ENCODE measurements around the gene SORCS2.

Gene SORCS2

GRCh38 chr4:7365462-7366179 is 173.3 kb downstream of the SORCS2 start:
- in situ Hi-C loops (cut with MboI; ENCODE audit: low sequenced_read_pairs) = no loop called here

DNA sequence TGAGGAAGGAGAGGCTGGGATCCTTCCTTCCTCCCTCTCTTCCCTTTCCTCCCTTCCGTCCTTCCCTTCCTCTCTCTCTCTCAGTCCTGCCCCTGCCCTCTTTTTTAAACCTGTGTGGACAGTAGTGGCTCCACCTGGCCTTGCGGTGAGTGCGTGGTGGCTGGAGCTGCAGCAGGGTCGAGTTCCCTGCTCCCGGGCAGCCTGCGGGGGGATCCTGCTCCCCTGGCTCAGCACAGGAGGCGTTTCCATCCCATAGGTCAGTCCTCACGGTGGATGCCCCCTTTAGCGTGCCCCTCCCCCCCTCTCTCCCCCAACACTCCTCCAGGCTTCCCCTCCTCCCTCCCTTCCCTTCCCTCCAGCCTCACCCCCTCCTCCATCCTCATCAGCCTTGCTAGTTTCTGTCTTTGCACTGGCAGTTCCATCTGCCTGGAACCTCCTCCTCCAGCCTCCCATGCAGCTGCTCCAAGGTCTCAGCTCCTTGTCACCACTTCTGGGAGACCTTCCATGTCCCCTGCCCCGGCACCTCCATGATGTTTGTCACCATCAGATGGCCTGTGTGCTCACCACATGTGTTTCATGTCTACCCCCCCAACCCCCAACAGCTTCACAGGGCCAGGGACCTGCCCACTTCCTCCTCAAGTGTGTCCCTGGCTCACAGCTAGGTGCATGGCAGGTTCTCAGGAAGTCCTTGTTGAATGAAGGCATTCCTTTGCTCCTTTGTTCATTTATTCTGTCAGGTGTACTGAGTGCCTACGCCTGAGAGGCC is 174.0 kb downstream of the SORCS2 start:
- in situ Hi-C loops (cut with MboI; ENCODE audit: low sequenced_read_pairs) = no loop called here

DNA sequence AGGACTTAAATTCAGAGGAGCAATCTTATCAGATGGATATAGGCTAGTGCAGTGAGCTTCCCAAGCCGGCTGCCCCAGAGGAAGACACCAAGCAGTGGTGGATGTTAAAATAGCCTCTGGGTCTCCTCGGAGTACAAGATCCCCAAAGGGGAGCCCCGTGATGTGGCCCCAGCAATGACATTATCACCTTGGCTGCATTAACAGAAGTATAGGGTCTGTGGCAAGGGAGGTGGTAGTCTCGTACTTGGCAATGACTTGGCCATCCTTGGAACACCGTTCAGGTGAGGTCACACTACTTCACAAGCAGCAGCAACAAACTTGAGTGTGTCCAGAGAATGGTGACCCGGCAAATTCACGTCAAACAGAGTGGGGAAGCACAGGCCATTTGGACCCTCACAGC is 174.6 kb downstream of the SORCS2 start:
- in situ Hi-C loops (cut with MboI; ENCODE audit: low sequenced_read_pairs) = no loop called here

- in situ Hi-C loops (cut with MboI; ENCODE audit: low sequenced_read_pairs) = no loop called here
These were observed 175.1 kb downstream of the SORCS2 start for GRCh38 chr4:7367406-7367805.

GRCh38 chr4:7367864-7368277 is 175.5 kb downstream of the SORCS2 start:
- in situ Hi-C loops (cut with MboI; ENCODE audit: low sequenced_read_pairs) = no loop called here

DNA sequence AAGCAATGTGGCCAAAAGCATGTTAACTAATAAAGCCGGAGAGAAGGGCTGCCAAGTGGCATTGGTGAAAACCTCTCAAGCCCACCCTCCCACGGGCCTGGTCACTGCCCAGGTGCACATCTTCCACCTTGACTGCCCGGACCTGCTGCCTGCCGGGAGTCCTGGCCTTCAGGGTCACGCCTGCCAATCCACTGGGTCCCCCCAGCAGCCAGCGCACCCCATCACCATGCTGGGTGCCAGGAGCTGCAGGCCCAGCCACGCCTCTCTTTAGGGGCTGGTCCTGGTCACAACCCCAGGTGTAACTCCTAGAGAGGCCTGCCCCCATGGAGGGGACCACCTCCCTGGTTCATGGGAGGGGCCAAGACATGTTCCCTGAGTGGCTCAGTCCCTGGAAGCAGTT is 176.0 kb downstream of the SORCS2 start:
- in situ Hi-C loops (cut with MboI; ENCODE audit: low sequenced_read_pairs) = no loop called here

DNA sequence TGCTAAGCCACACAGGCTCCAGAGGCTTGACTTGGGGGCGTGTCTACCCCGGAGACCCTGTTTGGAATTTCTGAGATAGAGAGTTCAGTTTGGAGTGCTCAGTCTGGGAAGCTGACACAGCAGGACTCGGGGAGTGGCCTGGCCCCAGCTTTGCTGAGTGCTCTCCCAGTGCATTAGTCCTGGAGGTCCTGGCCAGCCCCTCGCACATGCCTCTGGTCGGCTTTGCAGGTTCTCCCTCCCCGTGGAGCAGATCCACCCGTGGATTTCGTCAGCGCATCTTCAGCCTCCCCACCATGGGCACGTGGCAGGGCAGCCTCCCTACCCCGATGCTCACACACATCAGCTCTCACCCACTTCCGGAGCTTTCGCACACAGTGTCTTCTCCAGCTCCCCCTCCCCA is 177.2 kb downstream of the SORCS2 start:
- in situ Hi-C loops (cut with MboI; ENCODE audit: low sequenced_read_pairs) = no loop called here

GRCh38 chr4:7370038-7370437 is 177.7 kb downstream of the SORCS2 start:
- in situ Hi-C loops (cut with MboI; ENCODE audit: low sequenced_read_pairs) = no loop called here

DNA sequence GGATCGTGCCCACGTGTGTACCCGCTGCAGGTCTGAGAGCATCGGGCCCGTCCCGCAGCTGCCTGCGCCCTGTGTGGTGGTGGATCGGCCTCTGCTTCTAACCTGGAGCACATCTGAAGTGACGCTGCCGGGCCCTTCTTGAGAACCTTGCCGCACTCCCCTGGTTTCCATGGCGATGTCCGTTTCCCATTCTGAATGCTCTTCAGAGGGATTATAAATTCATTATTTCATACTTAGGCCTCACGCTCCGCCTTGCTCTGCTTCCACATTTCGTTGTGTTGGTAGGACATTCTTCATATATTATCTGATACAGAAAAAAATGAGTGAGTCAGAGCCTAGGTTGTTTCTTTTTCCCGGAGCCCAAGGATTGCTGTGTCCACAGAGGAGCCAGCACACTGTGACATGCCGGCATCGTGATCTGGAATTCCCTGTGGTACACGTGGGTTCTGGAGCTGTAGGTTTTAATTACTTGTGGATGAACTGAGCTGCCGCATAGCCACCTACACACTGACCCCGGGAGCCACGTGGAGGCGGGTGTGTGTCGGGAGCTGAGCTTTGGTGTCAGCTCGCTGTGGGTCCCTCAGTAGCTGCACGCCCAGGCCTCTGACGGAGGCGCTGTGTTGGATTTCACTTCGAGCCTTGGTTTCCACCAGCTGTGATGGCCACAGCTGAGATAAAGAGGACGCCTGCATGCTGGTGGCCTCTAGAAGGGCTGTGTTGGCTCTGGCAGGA is 179.0 kb downstream of the SORCS2 start:
- in situ Hi-C loops (cut with MboI; ENCODE audit: low sequenced_read_pairs) = no loop called here

DNA sequence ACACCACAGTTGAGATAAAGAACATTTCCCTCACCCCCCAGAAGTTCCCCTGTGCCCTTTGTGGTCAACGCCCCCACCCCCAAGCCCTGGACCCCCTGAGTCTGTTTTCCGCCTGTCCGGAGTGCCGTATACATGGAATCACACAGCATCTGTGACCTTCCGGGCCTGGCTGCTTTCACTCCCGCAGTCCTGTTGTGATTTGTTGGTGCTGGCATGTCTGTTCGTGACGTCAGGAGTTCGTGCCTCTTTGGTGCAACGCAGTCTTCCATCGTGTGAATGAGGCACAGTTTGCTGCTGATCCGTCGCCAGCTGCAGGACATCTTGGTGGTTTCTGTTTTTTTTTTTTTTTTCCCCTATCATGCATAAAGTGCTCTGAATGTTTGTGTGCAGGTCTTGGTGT is 180.3 kb downstream of the SORCS2 start:
- in situ Hi-C loops (cut with MboI; ENCODE audit: low sequenced_read_pairs) = no loop called here

DNA sequence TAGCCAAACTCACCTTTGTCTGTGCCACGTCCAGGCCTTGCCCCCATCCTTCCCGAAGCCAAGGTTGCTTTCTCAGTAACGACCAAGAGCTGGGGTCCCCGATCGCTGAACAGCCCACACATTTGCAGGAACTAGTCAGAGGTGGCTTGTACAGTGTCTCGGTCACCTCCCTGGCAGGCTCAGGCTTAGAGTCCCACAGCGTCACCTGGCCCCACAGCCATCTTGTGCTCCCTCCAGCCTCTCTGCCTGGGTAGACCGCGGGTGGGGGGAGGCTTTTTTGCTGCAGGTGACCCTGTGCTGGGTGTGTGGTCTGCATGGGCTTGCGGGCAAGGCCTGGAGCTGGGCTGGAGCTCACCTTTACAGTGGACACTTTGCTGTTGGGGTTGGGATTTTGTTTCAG is 182.2 kb downstream of the SORCS2 start:
- in situ Hi-C loops (cut with MboI; ENCODE audit: low sequenced_read_pairs) = no loop called here

DNA sequence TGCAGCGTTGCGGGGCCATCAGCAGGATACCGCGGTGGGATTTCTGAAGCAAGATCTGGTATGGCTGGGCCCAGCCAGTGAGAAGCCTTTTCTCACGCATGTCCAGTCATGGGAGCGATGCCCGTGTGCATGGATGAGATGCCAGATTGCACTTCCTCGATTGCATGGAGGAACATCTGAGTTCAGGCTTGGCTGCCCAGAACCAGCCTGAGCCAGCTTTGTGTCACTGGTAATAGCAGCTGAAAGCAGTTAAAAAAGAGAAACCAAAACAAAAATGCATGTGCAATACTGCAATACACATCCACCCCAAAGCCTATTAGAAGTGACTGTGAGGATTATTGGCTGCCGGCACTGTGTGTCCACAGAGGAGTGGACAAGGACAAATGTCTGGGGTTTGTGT is 183.1 kb downstream of the SORCS2 start:
- in situ Hi-C loops (cut with MboI; ENCODE audit: low sequenced_read_pairs) = no loop called here

- in situ Hi-C loops (cut with MboI; ENCODE audit: low sequenced_read_pairs) = no loop called here
These were observed 185.0 kb downstream of the SORCS2 start for GRCh38 chr4:7377223-7377865.

DNA sequence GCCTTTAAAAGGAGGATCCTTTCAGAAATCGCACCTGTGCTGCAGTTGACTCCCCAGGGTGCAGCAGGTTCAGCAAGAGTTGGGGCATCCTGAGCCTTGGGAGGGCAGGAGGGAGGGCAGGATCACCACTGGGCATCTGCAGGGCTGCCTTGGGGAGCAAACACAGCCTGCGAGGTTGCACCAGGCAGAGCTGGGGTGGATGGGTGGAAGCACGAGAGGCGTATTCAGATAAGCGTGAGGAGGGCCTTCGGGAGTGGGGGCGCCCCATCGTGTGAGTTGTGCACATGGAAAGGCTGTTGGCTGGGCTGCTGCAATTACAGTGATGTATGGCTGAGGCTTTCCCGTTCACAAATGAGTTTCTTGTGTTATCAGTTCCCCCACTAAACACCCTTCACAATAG is 186.8 kb downstream of the SORCS2 start:
- in situ Hi-C loops (cut with MboI; ENCODE audit: low sequenced_read_pairs) = no loop called here

DNA sequence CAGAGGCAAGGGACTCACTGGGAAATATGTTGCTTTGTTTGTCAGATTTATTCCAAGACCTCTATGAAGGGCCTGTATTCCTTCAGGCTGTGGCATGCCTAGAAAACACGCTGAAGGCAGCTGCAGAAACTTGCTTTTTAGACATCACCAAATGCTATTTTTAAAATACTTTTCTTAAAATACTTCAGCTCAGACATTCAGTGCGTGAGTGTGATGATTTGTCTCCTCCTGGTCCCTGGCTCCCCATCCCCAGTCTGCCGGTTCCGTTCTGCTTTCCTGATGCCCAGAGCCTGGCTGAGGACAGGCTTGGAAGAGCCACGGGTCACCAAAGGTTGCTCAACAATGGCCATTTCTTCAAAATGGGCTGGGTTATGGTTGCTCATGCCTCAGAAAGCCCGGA is 187.4 kb downstream of the SORCS2 start:
- in situ Hi-C loops (cut with MboI; ENCODE audit: low sequenced_read_pairs) = no loop called here

GRCh38 chr4:7381221-7381889 is 189.0 kb downstream of the SORCS2 start:
- in situ Hi-C loops (cut with MboI; ENCODE audit: low sequenced_read_pairs) = no loop called here

- in situ Hi-C loops (cut with MboI; ENCODE audit: low sequenced_read_pairs) = no loop called here
These were observed 189.7 kb downstream of the SORCS2 start for GRCh38 chr4:7381890-7382633.

- in situ Hi-C loops (cut with MboI; ENCODE audit: low sequenced_read_pairs) = no loop called here
These were observed 190.3 kb downstream of the SORCS2 start for GRCh38 chr4:7382634-7383014.

GRCh38 chr4:7383266-7383665 is 190.9 kb downstream of the SORCS2 start:
- in situ Hi-C loops (cut with MboI; ENCODE audit: low sequenced_read_pairs) = no loop called here
